Upper lobe of right lung (tissue), 1 donor: ENCODE measurements around the gene NNMT. TPM values are rescaled to one million over a fixed set of nuclear protein-coding genes. Genes with fewer than 3 reads are reported as not detected.

Experiments
- ATAC-seq: fragments of 200-7000 bp; cut with Tn5 transposase; one replicate; pipeline ENCODE4 v1.9.1; 2020; ENCODE audit warnings: mild to moderate bottlenecking, moderate library complexity
- DNase-seq: peaks from one replicate; pipeline ENCODE4 v3.0.0-alpha.2; 2020
- H3K27ac ChIP-seq: fragments of 200-600 bp; one replicate; pipeline ENCODE4 v1.8.0; 2022
- H3K27me3 ChIP-seq: fragments of 200-600 bp; one replicate; pipeline ENCODE4 v1.8.0; 2022; ENCODE audit warnings: mild to moderate bottlenecking
- H3K36me3 ChIP-seq: fragments of 200-600 bp; one replicate; pipeline ENCODE4 v1.8.0; 2022
- H3K4me1 ChIP-seq: fragments of 200-600 bp; one replicate; pipeline ENCODE4 v1.8.0; 2022
- H3K4me3 ChIP-seq: fragments of 200-600 bp; one replicate; pipeline ENCODE4 v1.8.0; 2022; ENCODE audit warnings: mild to moderate bottlenecking
- H3K9me3 ChIP-seq: fragments of 200-600 bp; one replicate; pipeline ENCODE4 v1.8.0; 2022
- CTCF ChIP-seq: fragments of 200-600 bp; IDR thresholded peaks from one replicate; pipeline ENCODE4 v1.8.0; 2022; ENCODE audit warnings: antibody characterized with exemption
- intact Hi-C: fragments of 100-400 bp; cut with DNase I; formaldehyde crosslinking; loops from one replicate; pipeline ENCODE4 v1.11.0; 2022
- total RNA-seq: library from RNA; stranded (reverse); fragmentation: NEBNext Ultra II Directional; extraction: Animal tissue kit (Norgen Biotek cat#: 25700); gene quantifications from one replicate; pipeline ENCODE4 v1.2.1, GENCODE V29; 2021
- donor health status: DM: no; HTN: yes; CAD: no; lungs with severe emphysema.

Gene NNMT
- total RNA-seq, 1 donor from 2014 or later = 349 TPM

GRCh38 chr11:114308689-114309089 is 12.5 kb downstream of the NNMT start:
- Histone ChIP-seq H3K9me3 (no peaks in the 10 kb centered on the region), H3K27ac (peak overlapping the region; percentile 87), H3K36me3 (peaks cover 20% of the 10 kb centered on the region), H3K27me3 (no peaks in the 10 kb centered on the region), H3K4me3 (peak overlapping the region; percentile 29), H3K4me1 (peaks cover 64% of the 10 kb centered on the region)
- intact Hi-C loops = no loop called here
- no peak for TF ChIP-seq CTCF
- peak; percentile 88 for ATAC-seq
- DNase-seq = no peak

- Histone ChIP-seq H3K36me3 (peaks cover 28% of the 10 kb centered on the region), H3K27me3 (no peaks in the 10 kb centered on the region), H3K9me3 (no peaks in the 10 kb centered on the region), H3K4me3 (no peak overlapping the region), H3K27ac (peak overlapping the region; percentile 87), H3K4me1 (peaks cover 64% of the 10 kb centered on the region)
- intact Hi-C loops = no loop called here
- TF ChIP-seq CTCF = no peak
- DNase-seq (no peak), ATAC-seq (no peak)
Observed at GRCh38 chr11:114309517-114309916, 13.3 kb downstream of the NNMT start.

GRCh38 chr11:114310095-114310494 is 13.9 kb downstream of the NNMT start:
- TF ChIP-seq CTCF = no peak
- peaks cover 65% of the 10 kb centered on the region for H3K4me1 ChIP-seq
- peaks cover 34% of the 10 kb centered on the region for H3K36me3 ChIP-seq
- no peak for ATAC-seq
- no peak overlapping the region for H3K4me3 ChIP-seq
- intact Hi-C loops = no loop called here
- no peak for DNase-seq
- H3K27me3 ChIP-seq = no peaks in the 10 kb centered on the region
- peak overlapping the region; percentile 19 for H3K27ac ChIP-seq
- no peaks in the 10 kb centered on the region for H3K9me3 ChIP-seq

- ATAC-seq = no peak
- TF ChIP-seq CTCF = no peak
- peaks cover 34% of the 10 kb centered on the region for H3K36me3 ChIP-seq
- H3K27me3 ChIP-seq = no peaks in the 10 kb centered on the region
- no peak for DNase-seq
- no peaks in the 10 kb centered on the region for H3K9me3 ChIP-seq
- peaks cover 76% of the 10 kb centered on the region for H3K4me1 ChIP-seq
- intact Hi-C loops = no loop called here
- H3K27ac ChIP-seq = no peak overlapping the region
- no peak overlapping the region for H3K4me3 ChIP-seq
Observed at GRCh38 chr11:114311946-114312345, 15.7 kb downstream of the NNMT start.

- no peak overlapping the region for H3K27ac ChIP-seq
Observed at GRCh38 chr11:114314096-114314495, 17.9 kb downstream of the NNMT start.

More at GRCh38 chr11:114314096-114314495, 17.9 kb downstream of the NNMT start:
- Histone ChIP-seq H3K27me3 (no peaks in the 10 kb centered on the region), H3K36me3 (peaks cover 34% of the 10 kb centered on the region), H3K9me3 (no peaks in the 10 kb centered on the region), H3K4me3 (no peak overlapping the region), H3K4me1 (peaks cover 72% of the 10 kb centered on the region)
- ATAC-seq (no peak), DNase-seq (no peak)
- TF ChIP-seq CTCF = no peak
- intact Hi-C loops = no loop called here
